ENCODE data around the gene GTF3C1. TPM values are rescaled to one million over a fixed set of nuclear protein-coding genes. Genes with fewer than 3 reads are reported as not detected.

Gene GTF3C1
- total RNA-seq, 4 donors from 2014 or later, result 129 to 276 (median 181) TPM

- DNase-seq (ENCODE audit: low spot score in 2 of 2), result no peak
- TF ChIP-seq CTCF (IDR thresholded peaks at IDR 0.05), result no peak
- TF ChIP-seq EP300 (IDR thresholded peaks at IDR 0.05), result no peak
- no peak for TF ChIP-seq POLR2AphosphoS5 (IDR thresholded peaks at IDR 0.05)
- no peak for TF ChIP-seq POLR2A (IDR thresholded peaks at IDR 0.05)
- WGBS, result 47% methylated on average over 2 of the region's 2 CpGs
- Histone ChIP-seq H3K9me3 (no peaks in the 10 kb centered on the region), H3K4me1 (no peaks in the 10 kb centered on the region), H3K36me3 (no peaks in the 10 kb centered on the region), H3K27me3 (peaks cover 13% of the 10 kb centered on the region), H3K27ac (no peak overlapping the region), H3K4me3 (no peak overlapping the region)
Observed at GRCh38 chr16:27444015-27444414, 105.7 kb downstream of the GTF3C1 start.

GRCh38 chr16:27441998-27442397 is 107.7 kb downstream of the GTF3C1 start:
- TF ChIP-seq POLR2AphosphoS5 (IDR thresholded peaks at IDR 0.05), result no peak
- no peak for TF ChIP-seq CTCF (IDR thresholded peaks at IDR 0.05)
- no peak for TF ChIP-seq EP300 (IDR thresholded peaks at IDR 0.05)
- TF ChIP-seq POLR2A (IDR thresholded peaks at IDR 0.05), result no peak
- WGBS, result 91% methylated on average over 8 of the region's 8 CpGs
- H3K9me3 ChIP-seq, result no peaks in the 10 kb centered on the region
- no peaks in the 10 kb centered on the region for H3K27me3 ChIP-seq
- DNase-seq (ENCODE audit: low spot score in 2 of 2), result peak; percentile 3 to 11
- no peak overlapping the region for H3K27ac ChIP-seq
- H3K36me3 ChIP-seq, result no peaks in the 10 kb centered on the region
- no peaks in the 10 kb centered on the region for H3K4me1 ChIP-seq
- H3K4me3 ChIP-seq, result no peak overlapping the region

GRCh38 chr16:27441276-27441675 is 108.4 kb downstream of the GTF3C1 start:
- H3K9me3 ChIP-seq, result no peaks in the 10 kb centered on the region
- 84% methylated on average over 5 of the region's 5 CpGs for WGBS
- no peaks in the 10 kb centered on the region for H3K27me3 ChIP-seq
- no peaks in the 10 kb centered on the region for H3K36me3 ChIP-seq
- H3K27ac ChIP-seq, result no peak overlapping the region
- DNase-seq (ENCODE audit: low spot score in 2 of 2), result peak; percentile 21 to 37
- TF ChIP-seq EP300 (IDR thresholded peaks at IDR 0.05), result no peak
- no peak for TF ChIP-seq POLR2A (IDR thresholded peaks at IDR 0.05)
- TF ChIP-seq CTCF (IDR thresholded peaks at IDR 0.05), result no peak
- no peak for TF ChIP-seq POLR2AphosphoS5 (IDR thresholded peaks at IDR 0.05)
- no peaks in the 10 kb centered on the region for H3K4me1 ChIP-seq
- no peak overlapping the region for H3K4me3 ChIP-seq

- Histone ChIP-seq H3K36me3 (no peaks in the 10 kb centered on the region), H3K27ac (no peak overlapping the region), H3K27me3 (no peaks in the 10 kb centered on the region), H3K4me1 (no peaks in the 10 kb centered on the region), H3K9me3 (no peaks in the 10 kb centered on the region), H3K4me3 (no peak overlapping the region)
- DNase-seq (ENCODE audit: low spot score in 2 of 2), result peak; percentile 20 to 49
- TF ChIP-seq CTCF (IDR thresholded peaks at IDR 0.05) (no peak), EP300 (IDR thresholded peaks at IDR 0.05) (no peak), POLR2AphosphoS5 (IDR thresholded peaks at IDR 0.05) (no peak), POLR2A (IDR thresholded peaks at IDR 0.05) (no peak)
- 73% methylated on average over 17 of the region's 18 CpGs for WGBS
Observed at GRCh38 chr16:27439271-27440018, 110.3 kb downstream of the GTF3C1 start.

- WGBS, result 91% methylated on average over 6 of the region's 6 CpGs
- Histone ChIP-seq H3K4me3 (no peak overlapping the region), H3K36me3 (no peaks in the 10 kb centered on the region), H3K4me1 (no peaks in the 10 kb centered on the region), H3K9me3 (no peaks in the 10 kb centered on the region), H3K27me3 (peaks cover 4% of the 10 kb centered on the region), H3K27ac (no peak overlapping the region)
- no peak for TF ChIP-seq POLR2A (IDR thresholded peaks at IDR 0.05)
- no peak for TF ChIP-seq EP300 (IDR thresholded peaks at IDR 0.05)
- no peak for TF ChIP-seq POLR2AphosphoS5 (IDR thresholded peaks at IDR 0.05)
- TF ChIP-seq CTCF (IDR thresholded peaks at IDR 0.05), result no peak
- DNase-seq (ENCODE audit: low spot score in 2 of 2), result peak in 1 of 2 donors; percentile 45
Observed at GRCh38 chr16:27437946-27438345, 111.8 kb downstream of the GTF3C1 start.
